C4-2B (cell line): ENCODE data around the gene NUFIP1.

Source experiments
- ZFX ChIP-seq: fragments of 450-650 bp; IDR thresholded peaks from 2 replicates; pipeline ENCODE4 v1.6.1; 2017
- TF ChIP-seq, protein P1 (sequence below): fragments of 450-650 bp; conservative IDR thresholded peaks from 2 replicates; pipeline ENCODE4 v1.5.1; 2017; ENCODE audit warnings: mild to moderate bottlenecking

DNA sequence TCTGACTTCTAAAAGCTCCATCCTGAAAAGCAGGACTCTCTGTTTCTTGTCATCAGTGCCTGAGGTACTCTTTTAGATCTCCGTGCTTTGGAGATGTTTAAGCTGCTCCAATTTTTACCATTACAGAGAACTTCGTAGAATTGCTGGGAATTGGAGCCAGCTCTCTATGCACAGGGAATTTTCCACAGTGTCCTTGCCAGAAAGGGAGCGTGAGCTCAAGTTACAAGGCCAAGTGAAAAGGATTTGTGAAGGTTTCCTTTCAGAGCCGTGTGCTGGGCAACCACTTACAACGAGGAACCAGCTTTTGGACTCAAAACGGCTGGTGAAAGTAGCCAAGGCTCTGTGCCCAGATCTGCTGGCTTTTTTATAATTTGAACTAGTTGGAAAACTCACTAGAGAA is 82.6 kb downstream of the NUFIP1 start:
- TF ChIP-seq, protein P1, sequence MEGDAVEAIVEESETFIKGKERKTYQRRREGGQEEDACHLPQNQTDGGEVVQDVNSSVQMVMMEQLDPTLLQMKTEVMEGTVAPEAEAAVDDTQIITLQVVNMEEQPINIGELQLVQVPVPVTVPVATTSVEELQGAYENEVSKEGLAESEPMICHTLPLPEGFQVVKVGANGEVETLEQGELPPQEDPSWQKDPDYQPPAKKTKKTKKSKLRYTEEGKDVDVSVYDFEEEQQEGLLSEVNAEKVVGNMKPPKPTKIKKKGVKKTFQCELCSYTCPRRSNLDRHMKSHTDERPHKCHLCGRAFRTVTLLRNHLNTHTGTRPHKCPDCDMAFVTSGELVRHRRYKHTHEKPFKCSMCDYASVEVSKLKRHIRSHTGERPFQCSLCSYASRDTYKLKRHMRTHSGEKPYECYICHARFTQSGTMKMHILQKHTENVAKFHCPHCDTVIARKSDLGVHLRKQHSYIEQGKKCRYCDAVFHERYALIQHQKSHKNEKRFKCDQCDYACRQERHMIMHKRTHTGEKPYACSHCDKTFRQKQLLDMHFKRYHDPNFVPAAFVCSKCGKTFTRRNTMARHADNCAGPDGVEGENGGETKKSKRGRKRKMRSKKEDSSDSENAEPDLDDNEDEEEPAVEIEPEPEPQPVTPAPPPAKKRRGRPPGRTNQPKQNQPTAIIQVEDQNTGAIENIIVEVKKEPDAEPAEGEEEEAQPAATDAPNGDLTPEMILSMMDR: no peak
- no peak for TF ChIP-seq ZFX
